ENCODE measurements around the gene CERK. TPM values are rescaled to one million over a fixed set of nuclear protein-coding genes. Genes with fewer than 3 reads are reported as not detected.

CERK gene
- polyA plus RNA-seq, 1 donor from 2014 or later: 57.4 TPM

- no peaks in the 10 kb centered on the region for H4K20me1 ChIP-seq (ENCODE audit: insufficient read depth)
- no peak overlapping the region for H3K27ac ChIP-seq (ENCODE audit: low read length)
These were observed 29.4 kb upstream of the CERK start for GRCh38 chr22:46767249-46767985.

GRCh38 chr22:46766611-46767010 is 28.6 kb upstream of the CERK start:
- no peak overlapping the region for H3K4me2 ChIP-seq (ENCODE audit: low read length)
- H3F3A ChIP-seq (ENCODE audit: insufficient read depth, low read length, poor library complexity, severe bottlenecking): no peaks in the 10 kb centered on the region
- H3K27ac ChIP-seq (ENCODE audit: low read length): no peak overlapping the region
- no peak overlapping the region for H3K4me3 ChIP-seq (ENCODE audit: low read length)
- no peak overlapping the region for H3K9ac ChIP-seq (ENCODE audit: low read length)
- no peaks in the 10 kb centered on the region for H3K27me3 ChIP-seq (ENCODE audit: insufficient read depth, low read depth, low read length)
- no peaks in the 10 kb centered on the region for H3K9me2 ChIP-seq (ENCODE audit: insufficient read depth, low read length)
- H3K9me3 ChIP-seq (ENCODE audit: low read length): no peaks in the 10 kb centered on the region
- H3K79me2 ChIP-seq (replicated peaks; ENCODE audit: insufficient read depth, low read length): peaks cover 38% of the 10 kb centered on the region
- no peak overlapping the region for H2AFZ ChIP-seq (ENCODE audit: low read depth, low read length)
- H3K36me3 ChIP-seq (ENCODE audit: insufficient read depth, low read length): no peaks in the 10 kb centered on the region
- TF ChIP-seq RAD21 (conservative IDR thresholded peaks at IDR 0.05) (no peak), MXI1 (conservative IDR thresholded peaks at IDR 0.05; ENCODE audit: poor library complexity, severe bottlenecking) (no peak), CTCF (IDR thresholded peaks at IDR 0.05; ENCODE audit: poor library complexity, severe bottlenecking) (no peak), POLR2AphosphoS5 (IDR thresholded peaks at IDR 0.05) (no peak), EP300 (conservative IDR thresholded peaks at IDR 0.05; ENCODE audit: poor library complexity, severe bottlenecking) (no peak), REST (IDR thresholded peaks at IDR 0.05; ENCODE audit: borderline replicate concordance) (no peak), TAF1 (IDR thresholded peaks at IDR 0.05; ENCODE audit: low read depth) (no peak), EZH2 (IDR thresholded peaks at IDR 0.05; ENCODE audit: borderline replicate concordance, insufficient read depth, low read length, poor library complexity, severe bottlenecking) (no peak), SMC3 (conservative IDR thresholded peaks at IDR 0.05; ENCODE audit: poor library complexity) (no peak)
- no peaks in the 10 kb centered on the region for H4K20me1 ChIP-seq (ENCODE audit: insufficient read depth)

More at GRCh38 chr22:46767249-46767985, 29.4 kb upstream of the CERK start:
- no peaks in the 10 kb centered on the region for H3K9me2 ChIP-seq (ENCODE audit: insufficient read depth, low read length)
- H2AFZ ChIP-seq (ENCODE audit: low read depth, low read length): no peak overlapping the region
- H3K4me3 ChIP-seq (ENCODE audit: low read length): no peak overlapping the region
- H3K79me2 ChIP-seq (replicated peaks; ENCODE audit: insufficient read depth, low read length): peaks cover 32% of the 10 kb centered on the region
- no peaks in the 10 kb centered on the region for H3F3A ChIP-seq (ENCODE audit: insufficient read depth, low read length, poor library complexity, severe bottlenecking)
- H3K27me3 ChIP-seq (ENCODE audit: insufficient read depth, low read depth, low read length): no peaks in the 10 kb centered on the region
- no peak overlapping the region for H3K9ac ChIP-seq (ENCODE audit: low read length)
- TF ChIP-seq SMC3 (conservative IDR thresholded peaks at IDR 0.05; ENCODE audit: poor library complexity): no peak
- no peaks in the 10 kb centered on the region for H3K9me3 ChIP-seq (ENCODE audit: low read length)
- H3K4me2 ChIP-seq (ENCODE audit: low read length): no peak overlapping the region
- H3K36me3 ChIP-seq (ENCODE audit: insufficient read depth, low read length): no peaks in the 10 kb centered on the region
